Fibroblast of mammary gland (primary cell): Measurements from ENCODE around the gene FAM200C.

Experiments used
- DNase-seq: peaks from one replicate; pipeline ENCODE4 v3.0.0-alpha.2; 2010; ENCODE audit warnings: low read depth
- H3K4me3 ChIP-seq: 2 replicates; pipeline ENCODE4 v1.5.1; 2011; ENCODE audit warnings: low read depth, mild to moderate bottlenecking, low read length, moderate library complexity; ENCODE audit not compliant: control insufficient read depth
- CTCF ChIP-seq: conservative IDR thresholded peaks from 2 replicates; pipeline ENCODE4 v1.5.1; 2011; ENCODE audit warnings: low read depth, low read length, inconsistent platforms; ENCODE audit not compliant: control insufficient read depth, insufficient read depth

FAM200C gene

DNA sequence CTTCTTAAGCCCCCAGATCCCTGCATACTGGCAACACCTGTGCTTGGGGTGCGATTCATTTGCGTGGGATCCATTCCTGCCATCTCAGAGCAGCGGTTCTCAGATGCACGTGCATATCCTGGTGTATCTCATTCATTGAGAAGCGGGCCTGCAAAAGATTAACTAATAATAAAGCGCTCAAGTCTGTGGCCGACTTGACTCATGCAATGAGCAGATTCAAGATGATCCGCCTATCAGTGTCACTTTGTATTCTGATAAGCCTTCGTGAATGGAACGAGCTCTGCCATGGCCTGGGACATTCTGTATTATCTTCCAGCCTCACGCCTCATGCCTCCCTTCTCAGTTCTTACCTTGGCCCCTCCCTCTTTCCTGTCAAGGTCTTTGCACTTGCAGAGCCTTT, 51.8 kb downstream of the FAM200C start:
- no peak for TF ChIP-seq CTCF
- DNase-seq: no peak
- no peak overlapping the region for H3K4me3 ChIP-seq

GRCh38 chr5:160347448-160347847, 52.4 kb downstream of the FAM200C start:
- DNase-seq: no peak
- no peak for TF ChIP-seq CTCF

More at GRCh38 chr5:160347448-160347847, 52.4 kb downstream of the FAM200C start:
- H3K4me3 ChIP-seq: no peak overlapping the region
